HK-2 (cell line): ENCODE data around the gene PTCHD4.

ENCODE experiments used
- DNase-seq: peaks from one replicate; pipeline ENCODE4 v3.0.0-alpha.2; 2018; ENCODE audit not compliant: unreplicated experiment

Gene PTCHD4

DNA sequence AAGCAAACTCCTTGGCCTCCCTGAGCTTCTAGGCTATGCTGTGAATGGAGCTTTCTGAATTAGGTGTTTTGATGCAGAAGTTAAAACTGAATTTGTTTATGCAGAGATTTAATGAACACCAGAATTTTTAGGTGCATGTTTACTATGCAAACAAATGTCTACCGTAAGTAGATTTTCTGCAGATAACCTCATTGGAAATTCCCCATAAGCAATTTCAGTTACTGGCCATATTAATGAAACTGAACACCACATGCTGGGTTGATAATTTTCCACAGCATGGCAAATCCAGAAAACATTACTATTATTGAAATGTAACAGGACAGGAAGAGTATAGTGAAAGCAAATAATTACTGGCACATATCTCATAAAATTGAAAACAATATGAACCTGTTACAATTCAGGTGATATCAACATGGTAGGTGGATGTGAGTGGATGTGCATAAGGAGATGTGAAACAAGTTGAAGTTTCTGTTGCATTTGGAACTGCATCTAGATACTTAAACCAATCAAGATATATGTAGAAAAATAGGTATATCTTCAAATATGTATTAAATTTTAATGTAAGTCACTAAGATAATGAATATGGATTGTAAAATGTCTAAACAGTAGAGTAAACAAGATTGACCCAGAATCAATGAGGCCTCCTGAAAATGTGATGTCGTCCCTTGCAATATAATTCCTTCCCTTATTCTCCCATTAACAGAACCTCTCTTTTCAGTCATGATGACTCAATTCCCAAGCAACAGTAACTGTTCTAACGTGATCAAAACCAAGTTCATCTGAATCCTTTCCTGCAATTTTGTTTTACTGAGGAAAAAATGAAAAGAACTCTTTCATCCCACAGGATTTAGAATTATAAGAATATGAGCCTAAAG lies 11.0 kb downstream of the PTCHD4 start:
- DNase-seq: no peak

DNA sequence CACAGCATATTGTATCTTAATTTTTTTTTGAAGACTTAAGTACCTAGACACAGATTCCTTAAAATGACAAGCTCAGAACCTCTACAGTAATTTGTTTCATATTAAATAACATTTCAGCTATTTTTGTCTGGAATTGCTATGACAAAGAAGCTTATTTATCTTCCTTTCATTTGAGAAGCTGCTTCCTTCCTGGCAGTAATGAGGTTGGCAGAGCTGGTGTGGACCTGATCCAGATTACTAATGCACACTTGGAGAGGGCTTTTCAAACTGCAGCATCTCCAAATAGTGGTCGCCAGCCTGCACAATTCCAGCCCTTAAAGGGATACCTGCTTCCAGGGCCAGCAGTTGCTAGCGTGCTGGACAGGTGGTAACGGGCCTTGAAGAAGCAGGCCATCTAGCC lies 12.1 kb downstream of the PTCHD4 start:
- no peak for DNase-seq

DNA sequence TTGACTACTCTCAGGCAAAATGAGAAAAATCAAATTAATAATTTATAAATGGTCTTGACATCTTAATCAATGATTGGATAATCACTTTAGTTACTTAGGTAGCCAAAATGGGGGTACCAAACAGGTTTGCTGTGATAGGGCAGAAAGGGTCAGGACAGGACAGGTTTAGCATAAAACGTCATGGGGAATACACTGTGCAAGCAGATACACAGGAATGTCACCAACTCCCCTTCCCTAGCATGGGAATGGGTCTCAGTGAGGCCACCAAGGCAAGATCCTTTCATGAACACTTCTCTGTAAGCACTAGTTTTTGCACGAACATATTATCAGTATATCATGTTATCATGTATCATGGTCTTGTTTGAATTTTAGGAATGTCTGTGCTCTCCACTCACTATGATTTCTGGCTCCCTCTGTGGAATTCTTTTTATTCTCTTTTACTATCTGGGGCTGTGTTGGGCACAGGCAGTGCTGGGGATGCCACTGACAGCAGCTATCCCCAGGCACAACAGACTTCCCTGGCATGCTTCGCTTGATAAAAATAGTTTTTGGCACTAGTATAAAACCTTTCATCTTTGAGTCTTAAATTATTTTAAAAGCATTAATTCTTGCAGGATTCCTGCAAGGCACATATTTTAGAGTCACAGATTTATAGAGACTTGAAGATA lies 18.3 kb downstream of the PTCHD4 start:
- DNase-seq: no peak

DNA sequence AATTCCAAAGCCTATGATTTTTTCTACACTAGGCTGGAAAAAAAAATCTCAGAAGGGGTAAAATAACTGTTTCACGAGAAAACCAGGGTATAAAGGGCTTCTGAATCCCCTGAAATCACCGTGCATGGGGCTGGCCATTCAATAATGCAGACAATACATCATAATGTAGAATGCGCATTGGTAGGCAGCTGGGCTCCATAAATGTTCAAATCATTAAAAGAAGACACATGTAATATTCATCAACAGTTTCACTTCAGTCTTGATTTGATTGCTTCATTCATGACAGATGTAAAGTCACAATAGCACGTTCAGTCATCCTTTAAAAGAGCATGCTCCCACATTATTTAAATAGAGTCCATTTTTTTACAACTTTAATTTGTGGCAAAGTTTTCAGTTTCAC lies 20.5 kb downstream of the PTCHD4 start:
- no peak for DNase-seq

DNA sequence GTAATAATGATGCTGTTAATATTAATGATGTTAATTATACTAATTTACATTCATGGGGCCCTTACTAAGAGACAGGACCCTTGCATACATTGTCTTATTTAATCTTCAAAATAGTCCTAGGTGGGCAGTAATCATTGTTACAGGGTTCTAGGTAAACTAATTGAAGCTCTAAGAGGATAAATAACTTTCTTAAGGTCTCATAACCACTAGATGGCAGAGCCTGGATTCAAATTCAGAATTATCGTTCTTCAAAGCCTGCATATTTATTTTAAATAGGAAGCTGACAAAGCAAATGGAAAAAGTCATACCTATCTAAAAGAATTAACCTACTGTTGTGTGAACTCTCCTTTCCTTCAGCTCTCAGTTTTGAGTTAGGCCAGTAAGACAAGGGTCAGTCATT lies 23.5 kb downstream of the PTCHD4 start:
- DNase-seq: no peak

DNA sequence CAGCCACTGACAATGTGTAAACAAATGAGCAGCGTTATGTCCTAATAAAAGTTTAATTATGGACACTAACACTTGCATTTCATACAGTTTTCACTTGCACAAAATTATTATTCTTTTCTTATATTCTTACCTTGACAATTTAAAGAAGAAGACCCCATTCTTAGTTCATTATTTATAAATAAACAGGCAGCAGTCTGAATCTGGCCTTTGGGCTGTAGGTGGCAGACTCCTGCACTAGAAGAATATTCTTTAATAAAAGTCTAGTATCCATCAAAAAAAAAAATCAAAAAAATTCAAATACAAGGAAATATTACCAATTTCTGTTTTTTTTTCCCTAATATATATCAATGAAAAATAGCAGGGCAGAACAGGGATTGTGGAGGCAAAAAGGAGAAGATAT lies 24.8 kb downstream of the PTCHD4 start:
- no peak for DNase-seq

DNA sequence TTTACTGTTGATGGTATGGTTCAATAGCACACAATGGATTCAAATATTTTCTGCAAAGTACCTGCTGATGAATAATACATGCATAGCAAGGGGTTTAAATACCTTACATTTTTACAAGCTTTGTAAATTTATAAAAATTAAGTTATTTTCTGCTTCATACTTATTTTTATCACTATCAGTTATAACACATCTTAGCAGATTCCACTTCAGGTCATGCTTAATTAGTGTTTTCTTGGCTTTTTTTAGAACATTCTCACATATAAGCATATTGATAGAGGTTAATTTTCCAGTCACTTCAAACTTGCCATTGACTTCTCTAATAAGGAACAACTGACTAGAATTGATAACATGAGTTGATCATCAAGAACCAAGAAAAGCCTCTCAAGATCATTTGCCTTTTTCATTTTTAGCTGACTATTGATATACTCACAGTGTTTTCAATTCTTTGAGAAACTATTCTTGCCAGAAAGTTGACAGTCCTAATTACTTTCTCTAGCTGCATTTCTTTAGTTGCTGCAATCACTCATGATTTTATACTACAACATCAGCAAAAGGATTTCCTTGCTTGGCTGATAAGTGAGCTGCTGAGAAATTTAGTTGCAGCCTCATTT lies 25.8 kb downstream of the PTCHD4 start:
- no peak for DNase-seq

DNA sequence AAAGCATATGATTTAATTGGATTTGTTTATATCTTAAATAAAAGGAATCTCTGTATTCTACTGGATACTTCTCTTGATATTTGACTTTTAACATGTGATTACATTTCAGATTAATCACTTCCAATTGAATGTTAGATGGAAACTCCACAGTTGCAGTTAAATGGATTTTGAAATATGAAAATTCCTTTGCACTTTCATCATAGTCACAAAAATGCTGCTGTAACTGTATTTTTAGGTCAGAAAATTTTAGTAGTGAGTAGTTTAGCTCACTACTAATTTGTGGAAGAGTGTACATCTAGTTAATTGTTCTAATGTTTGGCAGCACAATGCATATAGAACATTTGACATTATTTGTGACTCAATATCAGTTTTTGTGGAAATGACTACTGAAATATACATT lies 26.8 kb downstream of the PTCHD4 start:
- DNase-seq: no peak

DNA sequence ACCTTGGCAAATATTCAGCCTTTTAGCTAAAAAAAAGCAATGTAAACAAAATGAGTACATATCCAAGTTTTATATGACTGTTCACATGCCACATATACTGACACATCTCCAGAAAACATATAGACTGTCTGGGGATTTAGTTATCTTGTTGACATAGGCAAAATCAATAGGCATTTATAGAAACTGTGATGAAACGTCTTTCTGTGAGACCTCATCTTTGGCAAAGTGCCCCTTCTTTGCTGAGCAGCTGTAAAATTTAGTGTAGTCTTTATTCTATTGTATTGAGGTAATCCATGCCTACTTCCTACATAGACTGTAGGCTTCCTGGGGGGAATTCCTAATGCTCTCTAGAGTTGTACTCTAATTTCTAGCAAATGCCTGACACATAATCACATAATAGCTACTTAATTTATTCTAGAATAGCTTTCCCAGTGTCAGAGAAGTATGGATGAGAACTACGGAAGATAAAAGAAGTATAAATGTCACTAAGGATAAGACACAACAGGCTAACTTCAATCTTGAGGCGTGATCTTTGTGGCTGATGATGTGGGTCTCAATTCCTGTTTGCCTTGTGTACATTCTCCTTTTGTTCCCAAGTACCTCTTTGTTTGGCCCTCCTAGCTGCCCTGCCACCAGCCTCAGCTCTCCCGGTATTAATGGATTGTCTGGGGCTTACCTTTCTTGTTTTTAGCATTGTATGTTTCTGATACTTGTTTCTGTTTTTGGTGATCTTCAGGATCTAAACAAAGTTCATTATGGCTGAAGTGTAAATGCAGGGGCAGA lies 30.6 kb downstream of the PTCHD4 start:
- no peak for DNase-seq

DNA sequence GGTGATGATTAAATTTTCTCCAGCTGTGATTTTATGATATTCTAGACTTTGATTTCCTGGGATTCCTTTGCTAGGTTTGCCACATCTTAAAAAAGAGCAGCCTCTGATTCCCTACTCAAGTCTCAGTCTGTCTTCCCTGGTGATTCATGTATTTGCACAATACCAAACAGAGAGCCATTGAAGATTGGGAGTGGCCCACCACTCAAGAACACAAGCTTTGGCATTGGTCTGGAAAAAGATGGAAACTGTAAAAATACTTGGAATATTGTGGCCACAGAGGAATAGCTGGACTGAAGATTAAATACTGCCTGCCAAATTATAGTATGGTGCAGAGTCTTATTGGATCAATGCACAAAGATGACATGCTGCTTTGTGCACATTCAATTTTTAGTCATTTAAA lies 32.9 kb downstream of the PTCHD4 start:
- no peak for DNase-seq

DNA sequence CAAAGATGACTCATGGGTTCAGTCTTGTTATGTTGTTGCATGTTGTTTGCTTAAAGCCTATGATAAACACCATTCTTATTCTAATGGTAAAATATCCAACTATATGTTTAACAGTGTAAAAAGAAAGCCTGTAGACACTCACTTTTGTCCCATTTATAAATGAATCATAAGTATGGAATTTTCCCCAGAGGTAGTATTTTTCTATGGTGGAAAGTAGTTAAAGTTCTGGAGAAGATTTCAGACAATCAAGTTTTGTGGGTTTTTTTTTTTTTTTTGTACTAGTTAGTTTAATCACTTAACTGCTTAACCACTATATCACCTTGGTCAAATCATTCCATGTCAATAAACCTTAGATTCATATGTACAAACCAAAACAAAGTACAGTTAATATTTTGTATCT lies 35.8 kb downstream of the PTCHD4 start:
- no peak for DNase-seq

DNA sequence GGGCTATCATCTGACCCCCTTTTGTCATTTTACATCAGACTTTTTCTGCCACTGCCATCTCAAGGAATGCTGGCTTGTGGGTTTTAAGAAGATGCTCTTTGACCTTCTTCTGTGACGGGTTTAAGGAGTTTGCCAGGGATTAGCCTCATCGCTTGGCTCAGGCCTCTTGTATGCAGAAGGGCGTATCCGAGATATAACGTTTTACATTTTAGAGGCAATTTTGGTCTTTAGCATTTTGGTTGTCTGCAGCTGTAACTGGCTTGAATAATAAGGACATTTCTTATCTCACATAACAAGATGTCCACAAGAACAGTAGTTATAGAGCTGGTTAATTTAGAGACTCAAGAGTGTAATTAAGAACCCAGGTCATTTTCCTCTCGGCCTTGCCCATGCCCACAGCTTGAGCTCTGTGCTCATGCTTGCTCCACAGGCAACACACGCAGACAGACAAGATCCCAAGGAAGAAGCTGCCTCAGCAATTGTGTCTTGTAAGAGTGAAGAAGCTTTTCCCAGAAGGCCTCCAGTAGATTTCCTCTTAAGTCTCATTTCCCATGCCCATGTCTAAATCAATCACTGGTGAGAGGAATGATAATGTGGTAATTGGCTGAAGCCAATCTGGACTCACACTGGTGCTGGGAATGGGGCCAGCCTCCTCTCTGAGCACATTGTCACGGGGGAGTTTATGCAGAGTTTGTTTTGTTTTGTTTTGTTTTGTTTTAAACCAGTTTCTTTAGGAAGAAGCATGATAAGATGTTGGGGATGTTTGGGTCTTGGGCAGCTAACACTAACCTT lies 36.8 kb downstream of the PTCHD4 start:
- DNase-seq: no peak

DNA sequence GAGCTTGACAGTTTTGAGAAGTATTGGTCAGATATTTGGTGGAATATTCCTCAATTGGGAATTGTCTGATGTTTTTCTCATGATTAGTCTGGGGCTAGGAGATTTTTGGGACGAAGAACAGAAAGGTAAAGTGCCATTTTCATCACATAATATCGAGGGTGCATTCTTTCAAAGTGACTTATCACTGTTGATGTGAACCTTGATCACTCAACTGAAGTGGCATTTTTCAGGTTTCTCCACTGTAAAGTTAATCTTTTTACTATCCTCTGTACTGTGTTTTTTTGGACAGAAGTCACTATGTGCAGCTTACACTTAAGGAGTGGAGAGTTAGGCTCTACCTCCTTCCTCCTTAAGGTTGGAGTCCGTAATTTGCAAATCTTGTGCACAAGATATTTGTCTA lies 39.2 kb downstream of the PTCHD4 start:
- DNase-seq: no peak

DNA sequence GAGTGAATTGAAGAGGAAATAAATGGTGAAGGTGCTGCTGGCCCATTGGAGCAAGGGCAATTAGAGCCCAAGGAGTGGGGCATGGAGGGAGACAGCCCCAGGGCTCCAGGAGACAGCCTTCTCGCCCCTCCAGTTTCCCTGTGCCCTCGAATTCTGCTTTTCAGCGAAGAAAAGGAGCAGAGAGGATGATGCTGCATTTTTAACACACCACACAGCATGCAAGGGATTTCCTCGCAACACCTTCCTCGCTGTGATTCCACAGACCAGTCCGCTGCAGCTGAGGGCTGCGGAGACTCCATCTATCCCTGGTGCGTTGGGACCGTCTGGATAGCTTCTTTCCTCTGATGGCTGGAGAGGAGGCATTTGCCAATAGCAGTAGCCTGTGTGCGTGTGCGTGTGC lies 41.7 kb downstream of the PTCHD4 start:
- no peak for DNase-seq

DNA sequence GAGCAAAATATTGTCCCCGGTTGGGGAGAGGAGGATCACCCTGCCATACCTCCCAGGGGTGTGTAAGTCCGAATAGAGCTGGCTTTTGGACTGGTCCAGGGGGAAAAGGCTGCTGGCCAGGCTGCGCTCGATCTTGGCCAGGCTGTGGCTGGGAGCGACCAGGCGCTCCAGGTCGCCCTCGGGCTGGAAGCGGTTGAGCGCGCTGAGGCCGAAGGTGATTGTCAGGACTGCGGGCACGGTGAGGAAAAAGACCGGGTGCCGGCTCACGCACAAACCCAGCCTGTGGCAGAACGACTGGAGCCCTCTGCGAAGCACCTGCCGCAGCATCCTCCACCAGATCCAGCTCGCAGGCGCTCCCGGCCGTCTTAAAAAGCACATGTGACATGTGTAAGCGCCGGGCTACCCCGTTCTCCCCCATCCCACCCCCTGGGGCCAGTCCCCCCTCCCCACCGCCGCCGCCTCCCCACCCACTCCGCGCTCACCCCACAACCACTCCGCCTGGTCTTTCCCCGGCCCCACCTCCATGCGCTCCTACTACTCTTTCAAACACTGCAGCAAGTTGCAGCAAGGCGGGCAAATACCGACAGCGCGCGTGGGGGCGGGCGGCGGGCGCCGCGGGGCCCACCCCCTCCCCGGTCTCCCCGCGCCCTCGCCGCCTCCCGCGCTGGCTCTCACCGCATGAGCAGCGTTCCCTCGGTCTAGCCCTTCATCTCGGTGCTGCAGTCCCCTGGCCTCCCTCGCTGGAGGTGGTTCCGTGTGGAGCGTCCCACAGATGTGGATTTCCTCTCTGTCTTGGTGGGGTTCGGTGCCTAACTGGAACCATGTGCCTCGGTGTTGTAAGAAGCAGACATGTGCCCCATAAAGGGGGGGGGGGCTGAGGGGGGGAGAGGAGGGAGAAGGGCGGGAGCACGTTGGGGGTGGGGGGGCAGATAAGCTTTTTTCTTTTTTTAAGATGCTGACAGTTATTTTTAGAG lies 42.4 kb downstream of the PTCHD4 start:
- DNase-seq: no peak

DNA sequence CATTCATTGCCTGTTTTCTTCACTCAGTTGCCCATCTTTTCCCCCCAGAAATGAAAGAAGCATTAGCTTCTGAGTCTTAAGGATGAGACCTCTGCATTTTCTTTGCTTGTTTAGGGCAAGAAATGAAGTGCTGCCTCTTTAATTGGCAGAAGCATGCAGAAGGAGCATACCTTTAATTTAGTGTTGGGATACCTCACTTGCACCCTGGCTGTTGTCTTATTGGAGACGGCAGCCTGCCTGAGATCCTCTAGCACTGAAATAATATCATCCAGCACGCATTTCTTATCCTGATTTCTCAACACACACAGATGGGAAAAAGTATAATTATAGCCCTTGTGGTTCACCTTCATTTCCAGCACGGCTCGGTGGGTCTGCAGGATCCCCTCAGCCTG lies 43.1 kb downstream of the PTCHD4 start:
- no peak for DNase-seq

DNA sequence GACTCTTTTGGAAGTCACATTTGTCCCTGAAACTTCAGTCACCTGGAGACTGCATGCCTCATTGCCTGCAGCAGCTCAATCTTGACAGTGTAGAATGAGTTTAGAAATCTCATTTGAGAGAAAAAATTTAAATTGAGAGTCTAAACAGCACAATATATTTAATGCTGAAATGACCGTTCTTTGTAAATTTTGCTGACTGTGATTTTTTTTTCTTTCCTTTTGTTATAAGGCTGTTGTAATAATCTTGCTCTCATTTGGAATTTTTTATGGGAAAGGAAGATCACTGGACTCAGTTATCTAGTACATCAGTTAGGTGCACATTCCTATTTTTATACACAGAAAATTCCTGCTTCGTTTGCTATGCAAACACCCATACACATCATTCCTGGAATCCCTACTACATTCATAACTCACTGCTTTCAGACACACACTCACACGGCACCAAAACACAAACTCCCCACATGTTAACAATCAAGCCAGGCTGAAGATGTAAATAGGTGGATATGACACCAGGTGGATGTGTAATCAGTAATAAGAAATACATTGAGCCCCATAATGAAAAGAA lies 43.8 kb downstream of the PTCHD4 start:
- DNase-seq: no peak

DNA sequence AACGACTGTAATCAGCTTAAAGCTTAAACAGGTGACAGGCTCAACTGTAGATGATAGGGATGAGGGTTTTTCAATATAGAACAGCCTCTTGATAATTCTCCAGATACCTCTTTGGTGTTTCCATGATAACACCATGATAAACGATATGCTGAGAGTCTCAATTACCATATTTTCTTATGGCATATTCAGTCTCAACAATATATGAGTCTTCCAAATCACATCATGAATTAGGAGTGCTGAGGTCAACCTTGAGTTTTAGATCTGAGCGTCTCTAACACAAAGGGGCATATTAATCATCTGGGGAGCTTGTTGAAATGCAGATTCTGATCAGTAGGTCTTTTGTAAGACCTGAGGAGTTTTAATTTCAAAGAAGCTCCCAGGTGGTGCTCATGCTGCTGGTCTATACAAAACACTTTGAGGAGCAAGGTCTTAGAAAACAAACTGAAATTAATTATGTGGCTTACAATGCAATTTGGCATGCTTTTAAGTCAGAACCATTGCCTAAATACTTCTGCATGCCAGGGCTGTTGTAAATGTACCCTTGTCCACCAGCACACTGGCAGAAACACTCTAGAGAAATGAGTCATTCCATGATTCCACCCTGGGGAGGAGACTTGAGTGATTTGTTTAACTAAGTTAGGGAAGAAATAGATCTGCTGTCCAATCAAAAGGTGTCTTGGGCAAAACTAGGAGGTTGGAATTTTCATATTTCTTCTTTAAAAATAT lies 49.6 kb downstream of the PTCHD4 start:
- no peak for DNase-seq
